Suppressor macrophage treated with lipopolysaccharide for 1 hour (primary cell): ENCODE measurements around the gene RABGAP1.

ENCODE experiments used
- DNase-seq, 3 donors: peaks; one replicate each; pipeline ENCODE4 v3.0.0-alpha.2; 2020 to 2022

Gene RABGAP1

GRCh38 chr9:123049589-123050222 is 108.9 kb downstream of the RABGAP1 start:
- DNase-seq: no peak

DNA sequence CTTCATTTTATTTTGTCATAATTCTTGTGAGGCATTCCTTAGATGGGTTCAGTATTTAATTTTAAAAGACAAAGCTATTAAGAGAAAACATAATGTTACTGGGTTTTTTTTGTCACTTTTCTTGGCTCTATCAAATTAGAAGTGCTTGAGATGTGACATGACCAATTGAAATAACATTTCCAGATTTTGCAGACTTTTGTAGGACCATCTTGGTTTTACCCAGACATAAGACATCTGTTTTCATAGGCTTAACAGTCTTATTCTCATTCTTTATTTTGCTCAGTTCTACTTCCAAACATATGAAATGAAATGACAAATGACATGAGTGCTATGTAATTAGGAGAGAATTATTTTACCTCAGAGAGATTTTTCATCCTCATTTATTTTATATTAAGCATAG is 112.2 kb downstream of the RABGAP1 start:
- no peak for DNase-seq

DNA sequence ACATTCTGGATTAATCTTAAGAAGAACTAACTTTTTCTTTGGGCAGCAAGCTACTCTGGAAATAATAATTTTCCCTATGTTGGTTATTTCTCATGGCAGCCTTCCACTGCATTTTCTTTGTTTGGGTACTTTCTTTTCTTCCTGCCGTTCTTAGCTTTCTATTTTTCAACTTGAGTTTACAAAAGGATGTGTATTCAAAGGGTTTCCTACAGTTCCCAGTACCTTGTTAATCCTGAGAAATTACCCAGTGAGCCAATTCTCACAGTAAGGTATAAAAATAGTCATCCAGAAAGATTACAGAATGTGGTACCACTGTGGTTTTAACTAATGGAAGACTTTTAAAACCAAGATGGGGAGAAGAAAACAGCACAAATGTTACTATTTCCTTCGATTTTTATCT is 112.9 kb downstream of the RABGAP1 start:
- no peak for DNase-seq

DNA sequence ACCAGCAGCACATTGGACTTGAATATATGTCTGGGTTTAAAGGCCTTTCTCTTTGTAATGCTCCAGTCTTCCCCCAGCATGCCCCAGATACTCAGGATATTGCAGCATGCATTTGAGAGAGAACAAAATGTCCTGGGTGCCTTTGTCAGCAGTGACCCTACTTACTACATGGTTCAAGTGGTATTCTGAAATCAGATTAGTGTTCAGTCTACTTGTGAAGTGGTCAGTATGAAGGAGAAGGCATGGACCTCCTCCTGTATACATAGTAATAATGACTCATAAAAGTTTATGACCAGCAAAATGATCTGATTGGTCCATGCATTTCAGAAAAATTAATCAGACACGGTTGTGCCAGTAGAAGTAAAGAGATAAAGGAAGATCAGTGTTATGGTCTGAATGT is 118.0 kb downstream of the RABGAP1 start:
- DNase-seq: no peak

DNA sequence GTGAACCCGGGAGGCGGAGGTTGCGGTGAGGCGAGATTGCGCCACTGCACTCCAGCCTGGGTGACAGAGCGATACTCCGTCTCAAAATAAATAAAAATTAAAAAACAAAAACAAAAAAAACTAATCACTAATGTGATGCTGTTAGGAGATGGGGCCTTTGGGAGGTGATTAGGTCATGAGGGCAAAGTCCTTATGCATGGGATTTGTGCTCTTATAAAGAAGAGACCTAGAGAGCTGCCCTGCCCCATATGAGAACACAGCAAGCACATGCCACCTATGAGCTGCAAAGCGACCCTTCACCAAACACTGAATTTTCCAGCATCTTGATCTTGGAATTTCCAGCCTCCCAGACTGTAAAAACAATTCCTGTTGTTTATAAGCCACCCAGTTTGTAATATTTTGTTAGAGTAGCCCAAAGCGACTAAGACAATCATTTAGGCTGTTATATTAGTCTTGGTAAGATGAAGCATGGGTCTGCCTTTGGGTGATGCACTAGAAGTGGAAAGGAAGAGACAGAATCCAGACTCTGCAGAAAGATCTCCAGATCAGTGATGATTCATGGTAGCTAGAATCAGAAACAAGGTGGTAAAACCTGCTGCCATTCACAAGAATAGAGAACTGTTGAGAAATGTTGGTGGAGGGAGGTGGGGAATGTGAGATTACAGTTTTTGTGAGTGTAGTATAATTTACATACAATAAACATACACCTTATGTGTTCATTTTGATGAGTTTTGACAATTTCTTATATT is 118.8 kb downstream of the RABGAP1 start:
- no peak for DNase-seq

- DNase-seq: no peak
Measured at GRCh38 chr9:123061216-123061615, 120.4 kb downstream of the RABGAP1 start.

DNA sequence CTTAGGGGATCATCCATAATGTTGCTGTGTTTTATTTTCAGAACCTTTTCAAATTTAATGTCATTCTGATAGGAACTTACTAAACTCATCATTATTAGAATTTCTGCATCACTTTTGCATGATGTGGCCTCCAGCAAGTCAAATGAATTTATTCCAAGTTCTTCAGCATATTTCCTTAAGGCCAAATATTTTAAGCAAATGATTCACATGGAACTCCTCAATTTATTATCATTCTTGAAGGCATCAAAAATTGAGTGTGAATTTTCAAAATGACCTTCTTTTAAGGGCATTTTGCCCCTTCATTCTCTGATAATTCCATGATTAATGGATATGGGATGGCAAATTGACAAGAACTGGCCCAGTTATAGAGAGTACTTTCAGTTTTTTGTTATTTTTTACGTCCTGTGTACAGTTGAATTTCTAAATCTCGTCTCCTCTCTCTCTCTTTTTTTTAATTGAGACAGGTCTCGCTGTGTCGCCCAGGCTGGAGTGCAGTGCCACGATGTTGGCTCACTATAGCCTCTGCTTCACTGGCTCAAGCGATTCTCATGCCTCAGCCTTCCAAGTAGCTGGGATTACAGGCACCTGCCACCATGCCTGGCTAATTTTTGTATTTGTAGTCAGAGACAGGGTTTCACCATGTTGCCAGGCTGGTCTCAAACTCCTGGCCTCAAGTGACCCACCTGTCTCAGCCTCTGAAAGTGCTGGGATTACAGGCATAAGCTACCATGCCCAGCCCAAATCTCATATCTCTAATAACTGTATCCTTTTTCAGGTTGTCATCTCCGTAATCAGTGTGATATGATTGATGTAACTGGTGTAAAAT is 121.7 kb downstream of the RABGAP1 start:
- DNase-seq: no peak

DNA sequence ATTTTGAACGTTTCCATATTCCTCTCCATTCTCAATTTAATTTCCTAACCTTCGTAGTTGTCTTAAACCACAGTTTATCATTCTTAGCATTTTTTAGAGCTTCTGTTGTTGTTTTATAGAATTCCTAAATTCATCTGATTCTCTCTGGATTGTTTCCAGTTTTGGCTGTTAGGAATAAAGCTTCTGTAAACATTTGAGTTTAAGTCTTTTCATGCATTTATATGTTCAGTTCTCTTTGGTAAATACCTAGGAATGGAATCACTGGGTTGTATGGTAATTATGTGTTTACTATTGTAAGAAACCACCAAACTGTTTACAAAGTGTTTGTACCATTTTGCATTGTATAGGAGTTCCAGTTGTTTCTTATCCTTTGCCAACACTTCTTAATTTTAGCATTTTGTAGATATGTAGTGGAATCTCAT is 122.4 kb downstream of the RABGAP1 start:
- no peak for DNase-seq

GRCh38 chr9:123063896-123064295 is 123.1 kb downstream of the RABGAP1 start:
- DNase-seq: no peak

GRCh38 chr9:123064716-123065115 is 123.9 kb downstream of the RABGAP1 start:
- DNase-seq: no peak

DNA sequence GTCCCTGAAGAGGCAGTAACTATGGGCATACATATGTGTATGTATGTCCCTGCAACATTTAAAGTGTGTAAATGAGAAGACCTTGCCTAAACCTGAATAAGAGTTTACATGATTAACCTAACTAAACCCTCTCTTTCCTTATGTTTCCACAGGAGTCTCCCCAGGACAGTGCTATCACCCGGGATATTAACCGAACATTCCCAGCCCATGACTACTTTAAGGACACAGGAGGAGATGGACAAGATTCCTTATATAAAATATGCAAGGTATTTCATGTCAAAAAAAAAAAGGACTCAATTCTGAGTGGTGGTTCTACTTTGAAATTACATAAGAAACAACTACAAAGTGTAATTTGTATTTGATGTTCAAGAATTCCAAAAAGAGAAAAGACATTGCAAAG is 124.4 kb downstream of the RABGAP1 start:
- no peak for DNase-seq

DNA sequence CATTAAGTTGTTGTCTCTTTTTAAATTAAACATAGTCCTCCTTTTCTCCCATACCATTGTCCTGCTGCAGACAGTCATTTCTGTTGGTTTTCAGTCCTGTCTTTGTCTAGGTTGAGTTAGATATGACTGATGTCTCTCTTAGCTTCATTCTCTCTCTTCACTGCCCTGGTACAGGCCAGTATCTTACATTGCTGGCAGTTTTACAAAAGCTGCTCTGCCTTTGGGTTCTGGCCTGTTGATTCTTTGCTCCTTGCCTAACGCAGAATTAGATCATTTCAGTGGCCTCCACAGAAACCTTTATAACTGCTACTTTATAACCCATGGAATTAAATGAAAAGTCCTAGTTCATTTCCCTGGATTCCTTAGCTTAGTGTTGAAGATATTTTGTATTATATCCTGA is 126.3 kb downstream of the RABGAP1 start:
- DNase-seq: no peak

- DNase-seq: no peak
Measured at GRCh38 chr9:123069010-123069481, 128.2 kb downstream of the RABGAP1 start.

DNA sequence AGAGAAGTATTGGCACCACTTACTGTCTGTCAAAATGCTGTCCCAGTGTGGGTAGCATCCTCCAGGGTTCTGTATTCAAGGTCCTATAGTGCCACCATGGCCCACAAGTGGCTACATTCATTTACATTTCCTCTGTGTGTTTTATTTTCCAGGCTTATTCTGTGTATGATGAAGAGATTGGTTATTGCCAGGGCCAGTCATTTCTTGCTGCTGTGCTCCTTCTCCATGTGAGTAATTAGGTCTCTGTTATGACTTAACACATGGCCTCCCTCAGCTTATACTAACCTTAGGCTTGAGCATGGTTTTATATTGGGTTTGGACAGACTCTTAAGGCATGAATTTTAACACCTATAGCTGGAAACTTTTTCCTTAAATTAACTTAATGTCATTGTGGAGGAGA is 129.4 kb downstream of the RABGAP1 start:
- no peak for DNase-seq

- no peak for DNase-seq
Measured at GRCh38 chr9:123072407-123072995, 131.7 kb downstream of the RABGAP1 start.

GRCh38 chr9:123073441-123073840 is 132.6 kb downstream of the RABGAP1 start:
- DNase-seq: no peak

DNA sequence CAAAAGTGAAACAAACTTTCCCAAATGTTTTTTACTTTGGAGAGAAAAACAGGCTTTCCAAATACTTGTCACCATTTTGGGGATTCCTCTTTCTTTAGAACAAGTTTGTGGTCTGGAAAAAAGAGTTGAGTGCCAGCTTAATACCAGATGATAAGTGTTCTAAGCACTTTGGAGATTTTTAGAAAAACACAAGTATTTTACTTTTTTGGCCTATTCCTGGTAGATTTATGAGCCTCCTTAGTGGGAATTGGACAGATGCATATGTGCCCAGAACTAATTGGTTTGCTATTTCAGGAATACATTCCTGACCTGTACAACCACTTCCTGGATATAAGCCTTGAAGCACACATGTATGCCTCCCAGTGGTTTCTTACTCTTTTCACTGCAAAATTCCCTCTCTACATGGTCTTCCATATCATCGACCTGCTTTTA is 133.2 kb downstream of the RABGAP1 start:
- no peak for DNase-seq

DNA sequence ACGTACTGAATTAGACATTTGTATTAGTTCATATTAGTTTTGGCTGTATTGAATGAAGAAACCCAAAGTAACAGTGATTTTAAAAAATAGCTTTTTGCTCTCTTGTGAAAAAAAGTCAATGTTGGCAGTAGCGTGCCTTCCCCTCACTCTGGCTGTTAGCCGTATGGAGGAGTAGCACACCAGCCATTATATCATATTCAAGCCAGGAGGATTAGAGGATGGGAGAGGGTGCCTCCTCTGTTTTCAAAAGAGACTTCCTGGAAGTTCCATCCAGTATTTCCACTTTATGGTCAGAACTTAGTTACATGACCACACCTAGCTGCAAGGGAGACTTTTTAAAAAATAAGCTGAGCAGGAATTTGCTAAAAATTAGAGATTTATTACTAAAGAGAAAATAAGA is 133.8 kb downstream of the RABGAP1 start:
- DNase-seq: no peak

- DNase-seq: no peak
Measured at GRCh38 chr9:123080444-123080843, 139.6 kb downstream of the RABGAP1 start.

GRCh38 chr9:123081824-123082223 is 141.0 kb downstream of the RABGAP1 start:
- DNase-seq: peak; percentile 29 to 50 (median 40)

DNA sequence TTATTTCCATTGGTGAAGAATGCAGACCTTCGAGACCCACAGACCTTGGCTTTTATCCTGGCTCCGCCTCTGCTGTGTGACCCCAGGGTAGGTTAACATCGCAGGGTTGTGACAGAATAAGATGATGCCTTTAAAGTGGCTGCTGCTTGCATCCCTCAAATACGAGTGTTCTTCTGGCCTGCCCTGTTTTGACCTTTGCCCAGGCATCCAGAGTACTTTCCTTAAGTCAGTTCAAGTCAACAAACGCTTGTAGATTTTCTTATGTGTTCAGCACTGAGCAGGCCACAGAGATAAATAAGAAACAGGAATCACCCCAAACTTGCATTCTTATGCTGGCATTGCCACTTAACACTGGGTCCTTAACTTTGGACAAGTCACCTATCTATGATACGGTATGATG is 142.9 kb downstream of the RABGAP1 start:
- DNase-seq: no peak

GRCh38 chr9:123084256-123084655 is 143.4 kb downstream of the RABGAP1 start:
- DNase-seq: no peak

DNA sequence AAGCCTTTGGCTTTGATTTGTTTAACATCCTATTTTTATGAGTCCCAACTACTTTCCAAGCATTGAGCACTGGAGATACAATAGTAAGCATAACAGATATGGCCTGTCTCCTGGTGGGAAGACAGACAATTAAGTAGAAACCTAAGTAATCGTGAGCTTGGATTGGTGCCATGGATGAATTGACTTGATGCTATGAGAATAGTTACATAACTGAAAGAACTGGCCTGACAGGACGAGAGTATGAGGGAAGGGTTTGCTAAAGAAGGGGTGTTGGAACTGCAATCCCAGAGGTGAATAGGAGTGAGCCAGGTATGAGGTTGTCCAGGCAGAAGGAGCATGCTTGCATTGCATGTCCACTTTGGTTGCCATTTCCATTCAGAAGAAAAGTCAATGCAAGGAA is 145.1 kb downstream of the RABGAP1 start:
- no peak for DNase-seq
